Renal pelvis (tissue), 4 donors: Measurements from ENCODE around the gene RELA. TPM values are rescaled to one million over a fixed set of nuclear protein-coding genes. Genes with fewer than 3 reads are reported as not detected.
"Not testable (repeated sequence)": the region's sequence is repeated elsewhere in the genome, so short reads cannot be mapped to it uniquely, and the experiment has no call there.

Experiments
- DNase-seq: peaks from one replicate; pipeline ENCODE4 v3.0.0-alpha.2; 2013
- polyA plus RNA-seq, 3 donors: library from polyadenylated mRNA; unstranded; fragments of 120-200 nt; gene quantifications; one replicate each; pipeline ENCODE4 v1.2.1, GENCODE V29; 2013; ENCODE audit not compliant: insufficient read length in 3 of 3

Gene RELA
- polyA plus RNA-seq, 3 donors: 54.3 to 60.4 (median 60.4) TPM

DNA sequence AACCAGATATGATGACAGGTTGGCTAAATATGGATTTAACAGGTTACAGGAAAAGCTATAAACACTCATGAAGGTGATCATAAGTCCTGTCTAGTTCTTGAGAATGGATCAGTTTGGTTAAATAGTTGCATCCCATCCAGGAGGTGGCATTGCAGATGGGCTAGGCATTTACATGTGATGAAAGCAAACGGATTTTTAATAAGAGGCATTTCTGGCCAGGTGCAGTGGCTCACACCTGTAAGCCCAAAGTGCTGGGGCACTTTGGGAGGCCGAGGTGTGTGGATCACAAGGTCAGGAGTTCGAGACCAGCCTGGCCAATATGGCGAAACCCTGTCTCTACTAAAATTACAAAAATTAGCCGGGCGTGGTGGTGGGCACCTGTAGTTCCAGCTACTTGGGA lies 20.8 kb upstream of the RELA start:
- not testable (repeated sequence) for DNase-seq

DNA sequence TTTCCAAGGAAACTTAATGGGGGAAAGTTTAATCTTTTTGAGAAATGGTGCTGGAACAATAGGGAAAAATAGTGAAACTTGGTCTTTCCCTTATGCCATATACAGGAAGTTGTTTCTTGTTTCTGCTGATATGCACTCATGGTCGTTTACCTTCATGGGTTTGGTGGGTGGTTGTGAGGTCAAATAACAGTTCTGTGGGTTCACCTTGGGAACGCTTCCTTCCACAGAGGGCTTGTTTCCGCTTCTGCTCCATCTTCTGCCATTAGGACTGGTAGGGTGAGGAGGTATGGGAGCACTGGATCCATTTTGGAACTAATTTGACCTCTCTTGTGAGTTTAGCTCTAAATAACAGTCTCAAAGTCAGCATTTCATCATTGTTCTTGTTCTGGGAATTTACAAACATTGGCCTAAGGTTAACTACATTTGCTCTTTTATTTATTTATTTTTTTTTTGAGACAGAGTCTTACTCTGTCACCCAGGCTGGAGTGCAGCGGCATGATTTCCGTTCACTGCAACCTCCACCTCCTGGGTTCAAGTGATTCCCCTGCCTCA lies 17.6 kb upstream of the RELA start:
- no peak for DNase-seq

DNA sequence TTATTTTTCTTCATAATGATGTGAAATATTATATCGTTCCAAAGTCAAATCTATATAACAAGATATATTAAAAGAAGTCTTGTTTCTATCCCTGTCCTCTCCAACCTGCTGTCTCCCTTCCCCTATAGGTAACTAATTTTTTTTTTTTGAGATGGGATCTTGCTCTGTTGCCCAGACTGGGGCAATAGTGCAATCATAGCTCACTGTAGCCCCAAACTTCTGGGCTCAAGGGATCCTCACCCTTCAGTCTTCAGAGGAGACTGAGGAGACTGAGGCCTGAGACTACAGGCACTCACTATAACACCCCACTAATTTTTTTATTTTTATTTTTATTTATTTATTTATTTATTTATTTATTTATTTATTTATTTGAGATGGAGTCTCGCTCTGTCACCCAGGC lies 10.3 kb upstream of the RELA start:
- no peak for DNase-seq

DNA sequence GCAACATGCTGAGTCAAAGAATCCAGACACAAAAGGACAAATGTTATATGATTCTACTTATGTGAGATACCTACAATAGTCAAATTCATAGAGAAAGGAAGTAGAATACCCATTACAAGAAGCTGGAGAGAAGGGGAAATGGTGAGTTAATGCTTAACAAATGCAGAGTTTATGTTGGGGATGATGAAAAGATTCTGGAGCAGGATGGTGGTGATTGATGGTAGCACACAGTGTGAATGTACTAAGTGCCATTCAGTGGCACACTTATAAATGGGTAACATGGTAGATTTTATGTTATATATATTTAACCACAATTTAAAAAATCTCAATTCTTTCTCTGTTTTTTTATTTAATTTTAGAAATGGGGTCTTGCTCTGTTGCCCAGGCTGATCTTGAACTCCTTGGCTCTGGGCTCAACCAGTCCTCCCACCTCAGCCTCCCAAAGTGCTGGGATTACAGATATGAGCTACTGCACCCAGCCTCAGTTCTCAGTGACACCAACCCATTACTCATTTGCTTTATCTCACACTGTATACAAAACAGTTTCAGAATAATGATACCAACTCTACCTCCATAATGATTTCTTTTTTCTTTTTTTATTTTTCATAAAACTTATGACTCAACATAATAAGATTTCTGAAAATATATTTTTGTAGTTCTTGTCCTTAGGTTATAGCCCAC lies 9.6 kb upstream of the RELA start:
- no peak for DNase-seq

DNA sequence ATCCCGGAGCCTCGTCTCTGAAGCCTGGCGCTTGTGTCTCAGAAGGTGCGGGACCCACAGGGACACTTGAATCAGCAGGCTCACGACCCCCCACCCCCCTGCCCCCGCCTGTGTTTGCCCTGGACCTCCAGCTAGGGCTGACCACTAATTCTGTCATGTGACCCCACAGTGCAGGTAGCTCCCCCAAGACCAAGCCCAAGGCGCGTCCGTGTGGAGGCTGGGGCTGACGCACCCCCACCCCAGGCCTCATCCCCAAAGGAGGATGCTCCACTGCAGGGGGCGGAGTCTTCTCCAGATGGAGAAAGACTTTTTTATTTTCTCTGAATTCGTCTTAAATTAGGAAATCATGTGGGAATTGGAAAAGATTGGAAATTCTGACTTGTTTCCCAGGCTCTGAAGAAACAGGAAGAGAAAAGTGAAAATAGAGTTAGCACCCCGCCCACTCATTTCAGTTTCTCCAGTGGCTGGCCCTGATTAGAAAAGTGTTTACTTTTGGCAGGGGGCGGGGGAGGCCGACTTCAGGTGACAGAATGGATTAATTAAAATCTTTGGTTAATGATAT lies 1.0 kb upstream of the RELA start:
- no peak for DNase-seq

DNA sequence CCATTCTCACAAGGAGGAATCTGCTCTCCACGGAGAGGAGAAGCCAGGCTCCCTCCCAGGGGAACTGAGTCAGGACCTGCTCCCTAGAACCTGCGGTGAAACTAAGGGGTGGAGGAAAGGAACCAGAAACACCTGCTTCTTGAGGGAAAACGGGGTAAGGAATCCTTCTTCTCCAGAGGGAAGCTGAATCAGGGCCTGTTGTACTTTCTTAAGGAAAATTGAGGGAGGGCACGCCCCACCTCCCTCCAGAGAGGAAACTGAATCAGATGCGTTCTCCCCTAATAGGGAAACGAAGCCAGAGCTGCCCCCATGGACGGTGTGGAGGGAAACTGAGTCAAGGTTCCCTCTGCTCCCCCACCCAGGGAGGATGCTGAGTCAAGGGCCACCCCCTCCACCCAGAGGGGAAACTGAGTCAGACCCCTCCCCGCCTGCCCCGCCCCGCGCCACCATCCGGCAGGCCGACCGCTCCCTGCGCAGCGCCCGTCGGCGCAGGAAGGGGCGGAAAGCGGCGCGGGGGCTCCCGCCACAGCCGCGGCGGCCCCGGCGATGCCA lies 393 bp downstream of the RELA start:
- no peak for DNase-seq

DNA sequence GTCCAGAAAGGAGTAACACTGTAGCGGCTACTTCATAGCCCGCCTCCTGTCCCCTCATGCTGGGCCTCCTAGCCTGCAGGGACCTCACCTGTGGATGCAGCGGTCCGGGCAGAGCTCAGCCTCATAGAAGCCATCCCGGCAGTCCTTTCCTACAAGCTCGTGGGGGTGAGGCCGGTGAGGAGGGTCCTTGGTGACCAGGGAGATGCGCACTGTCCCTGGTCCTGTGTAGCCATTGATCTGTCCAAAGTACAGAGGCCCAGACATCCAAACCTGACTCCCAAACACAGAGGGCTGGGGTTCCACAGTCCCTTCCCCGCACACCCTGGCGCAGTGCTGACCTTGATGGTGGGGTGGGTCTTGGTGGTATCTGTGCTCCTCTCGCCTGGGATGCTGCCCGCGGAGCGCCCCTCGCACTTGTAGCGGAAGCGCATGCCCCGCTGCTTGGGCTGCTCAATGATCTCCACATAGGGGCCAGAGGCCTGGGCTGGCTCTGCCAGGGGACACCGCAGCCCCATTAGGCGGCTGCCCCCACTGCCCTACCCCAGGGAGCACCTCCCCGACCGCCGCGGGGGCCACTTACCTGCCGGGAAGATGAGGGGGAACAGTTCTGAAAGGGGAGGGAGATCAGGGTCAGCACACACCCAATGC lies 993 bp downstream of the RELA start:
- no peak for DNase-seq

DNA sequence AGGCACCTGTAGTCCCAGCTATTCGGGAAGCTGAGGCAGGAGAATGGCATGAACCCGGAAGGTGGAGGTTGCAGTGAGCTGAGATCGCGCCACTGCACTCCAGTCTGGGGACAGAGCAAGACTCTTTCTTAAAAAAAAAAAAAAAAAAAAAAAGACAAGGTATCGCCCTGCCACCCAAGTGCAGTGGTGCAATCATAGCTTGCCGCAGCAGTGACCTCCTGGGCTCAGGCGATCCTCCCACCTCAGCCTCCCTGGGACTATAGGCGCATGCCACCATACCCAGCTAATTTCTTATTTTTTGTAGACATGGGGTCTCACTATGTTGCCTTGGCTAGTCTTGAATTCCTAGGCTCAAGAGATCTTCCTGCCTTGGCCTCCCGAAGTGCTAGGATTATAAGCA lies 1.8 kb downstream of the RELA start:
- not testable (repeated sequence) for DNase-seq

DNA sequence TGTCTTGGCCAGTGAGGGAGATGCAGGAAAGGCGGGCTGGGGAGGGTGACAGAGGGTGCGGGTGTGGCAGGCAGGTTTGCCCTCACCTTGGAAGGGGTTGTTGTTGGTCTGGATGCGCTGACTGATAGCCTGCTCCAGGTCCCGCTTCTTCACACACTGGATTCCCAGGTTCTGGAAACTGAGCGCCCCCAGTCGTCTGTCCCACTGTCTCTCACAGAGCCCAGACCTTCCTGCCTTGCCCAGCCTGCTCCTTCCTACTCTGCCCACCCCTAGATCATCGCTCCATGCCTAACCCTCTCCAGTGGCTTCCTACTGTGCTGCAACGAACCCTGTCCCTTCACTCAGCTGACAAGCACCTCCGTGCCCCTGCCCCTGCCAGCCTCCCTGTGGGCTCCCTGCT lies 2.7 kb downstream of the RELA start:
- DNase-seq: no peak

DNA sequence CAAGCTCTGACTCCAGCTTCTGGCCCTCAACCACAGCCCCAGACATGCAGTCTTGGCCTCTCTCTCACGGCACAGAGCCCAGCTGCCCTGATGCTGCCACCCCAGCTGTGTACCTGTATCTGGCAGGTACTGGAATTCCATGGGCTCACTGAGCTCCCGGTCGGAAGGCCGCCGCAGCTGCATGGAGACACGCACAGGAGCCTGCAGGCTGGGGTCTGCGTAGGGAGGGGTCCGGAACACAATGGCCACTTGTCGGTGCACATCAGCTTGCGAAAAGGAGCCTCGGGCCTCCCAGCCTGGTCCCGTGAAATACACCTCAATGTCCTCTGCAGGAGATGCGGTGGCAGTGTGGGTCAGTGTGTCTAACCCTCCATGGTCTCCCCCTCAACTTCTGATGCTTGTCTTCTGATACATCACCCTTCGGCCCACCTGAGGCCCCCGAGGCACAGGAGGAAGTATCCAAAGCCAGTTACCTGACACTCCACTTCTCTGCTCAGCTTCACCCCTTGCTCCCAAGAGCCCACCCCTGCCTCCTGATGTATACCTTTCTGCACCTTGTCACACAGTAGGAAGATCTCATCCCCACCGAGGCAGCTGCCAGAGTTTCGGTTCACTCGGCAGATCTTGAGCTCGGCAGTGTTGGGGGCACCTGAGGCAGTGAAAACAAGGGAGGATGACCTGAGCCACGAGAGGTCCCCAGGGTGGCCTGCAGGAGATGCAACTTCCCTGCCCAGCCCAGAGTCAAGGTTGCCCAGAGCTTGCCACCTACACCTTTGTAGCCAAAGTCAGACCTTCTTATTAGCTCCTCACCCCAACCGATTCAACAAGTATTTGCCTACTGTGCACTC lies 4.3 kb downstream of the RELA start:
- DNase-seq: no peak

DNA sequence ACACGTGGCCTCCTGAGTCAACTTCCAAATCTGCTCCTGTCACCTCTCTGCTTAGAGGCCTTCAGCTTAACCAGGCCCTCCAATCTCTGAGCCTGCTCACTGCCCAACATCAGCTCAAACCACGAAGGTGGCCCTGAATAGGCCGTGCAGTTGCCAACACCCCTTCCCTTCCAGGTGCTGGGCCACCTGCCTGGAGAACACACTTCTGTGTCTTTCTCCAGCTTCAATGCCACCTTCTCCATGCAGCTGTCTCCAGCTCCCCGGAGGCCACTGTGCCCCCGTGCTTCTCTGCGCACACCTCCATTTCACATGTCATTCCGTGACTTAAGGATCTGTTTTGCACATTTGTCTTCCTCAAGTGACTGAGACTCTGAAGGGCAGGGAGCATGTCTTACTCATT lies 5.3 kb downstream of the RELA start:
- no peak for DNase-seq

DNA sequence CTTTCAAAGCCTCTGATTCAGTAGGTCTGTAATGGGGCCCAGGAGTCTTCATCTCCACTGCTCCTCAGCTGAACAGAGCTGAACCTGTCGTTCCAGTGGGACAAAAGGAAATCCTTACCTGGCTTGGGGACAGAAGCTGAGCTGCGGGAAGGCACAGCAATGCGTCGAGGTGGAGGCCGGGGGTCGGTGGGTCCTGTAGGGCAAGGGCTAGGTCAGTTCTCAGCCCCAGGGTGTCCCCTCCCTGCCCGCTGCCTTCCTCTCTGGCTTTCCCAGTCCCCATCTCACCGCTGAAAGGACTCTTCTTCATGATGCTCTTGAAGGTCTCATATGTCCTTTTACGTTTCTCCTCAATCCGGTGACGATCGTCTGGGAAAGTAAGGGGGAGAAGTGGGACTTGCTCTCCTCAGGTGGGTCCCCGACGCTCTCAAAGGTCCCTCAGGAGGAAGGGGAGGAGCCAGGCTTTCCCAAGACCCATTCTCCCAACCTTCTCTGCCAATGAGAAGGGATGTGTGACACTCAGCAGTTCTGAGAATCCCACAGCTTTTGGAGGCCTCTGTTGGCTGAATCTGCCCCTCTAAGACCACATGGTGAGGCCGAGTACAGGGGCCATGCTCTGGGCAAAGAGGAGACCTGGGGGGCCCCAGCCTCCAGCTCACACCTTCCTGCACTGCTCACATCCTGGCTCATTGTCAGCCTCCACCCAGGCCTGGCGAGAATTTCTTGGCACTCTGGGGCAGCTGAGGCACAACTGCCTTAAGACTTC lies 7.0 kb downstream of the RELA start:
- DNase-seq: no peak

DNA sequence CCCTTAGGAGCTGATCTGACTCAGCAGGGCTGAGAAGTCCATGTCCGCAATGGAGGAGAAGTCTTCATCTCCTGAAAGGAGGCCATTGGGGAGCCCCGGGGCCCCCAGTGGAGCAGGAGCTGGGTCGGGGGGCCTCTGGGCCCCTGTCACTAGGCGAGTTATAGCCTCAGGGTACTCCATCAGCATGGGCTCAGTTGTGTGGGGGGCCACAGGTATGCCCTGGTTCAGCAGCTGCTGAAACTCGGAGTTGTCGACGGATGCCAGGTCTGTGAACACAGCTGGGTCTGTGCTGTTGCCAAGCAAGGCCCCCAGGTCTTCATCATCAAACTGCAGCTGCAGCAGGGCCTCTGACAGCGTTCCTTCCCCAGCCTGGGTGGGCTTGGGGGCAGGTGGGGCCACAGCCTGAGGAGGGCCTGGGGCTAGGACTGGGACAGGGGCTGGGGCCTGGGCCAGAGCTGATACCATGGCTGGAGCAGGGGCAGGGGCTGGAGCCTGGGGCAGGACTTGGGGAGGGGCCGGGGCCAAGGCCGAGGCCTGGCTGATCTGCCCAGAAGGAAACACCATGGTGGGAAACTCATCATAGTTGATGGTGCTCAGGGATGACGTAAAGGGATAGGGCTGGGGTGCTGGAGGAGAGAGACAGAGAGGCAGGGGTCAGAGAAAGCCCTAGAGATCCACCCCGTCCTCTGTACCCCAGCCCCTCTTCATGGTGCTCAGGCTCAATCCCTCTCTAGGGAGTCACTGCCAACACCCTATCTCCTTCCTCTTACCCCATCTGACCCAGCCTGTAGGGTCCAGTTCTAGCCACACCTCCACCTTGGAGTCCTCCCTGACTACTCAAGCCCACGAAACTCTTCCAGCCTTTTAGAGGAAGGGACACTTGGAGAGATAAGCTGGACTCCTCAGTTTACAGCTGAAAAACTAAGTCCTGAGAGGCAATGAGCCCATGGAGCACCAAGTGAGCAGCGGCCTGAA lies 8.1 kb downstream of the RELA start:
- DNase-seq: no peak

DNA sequence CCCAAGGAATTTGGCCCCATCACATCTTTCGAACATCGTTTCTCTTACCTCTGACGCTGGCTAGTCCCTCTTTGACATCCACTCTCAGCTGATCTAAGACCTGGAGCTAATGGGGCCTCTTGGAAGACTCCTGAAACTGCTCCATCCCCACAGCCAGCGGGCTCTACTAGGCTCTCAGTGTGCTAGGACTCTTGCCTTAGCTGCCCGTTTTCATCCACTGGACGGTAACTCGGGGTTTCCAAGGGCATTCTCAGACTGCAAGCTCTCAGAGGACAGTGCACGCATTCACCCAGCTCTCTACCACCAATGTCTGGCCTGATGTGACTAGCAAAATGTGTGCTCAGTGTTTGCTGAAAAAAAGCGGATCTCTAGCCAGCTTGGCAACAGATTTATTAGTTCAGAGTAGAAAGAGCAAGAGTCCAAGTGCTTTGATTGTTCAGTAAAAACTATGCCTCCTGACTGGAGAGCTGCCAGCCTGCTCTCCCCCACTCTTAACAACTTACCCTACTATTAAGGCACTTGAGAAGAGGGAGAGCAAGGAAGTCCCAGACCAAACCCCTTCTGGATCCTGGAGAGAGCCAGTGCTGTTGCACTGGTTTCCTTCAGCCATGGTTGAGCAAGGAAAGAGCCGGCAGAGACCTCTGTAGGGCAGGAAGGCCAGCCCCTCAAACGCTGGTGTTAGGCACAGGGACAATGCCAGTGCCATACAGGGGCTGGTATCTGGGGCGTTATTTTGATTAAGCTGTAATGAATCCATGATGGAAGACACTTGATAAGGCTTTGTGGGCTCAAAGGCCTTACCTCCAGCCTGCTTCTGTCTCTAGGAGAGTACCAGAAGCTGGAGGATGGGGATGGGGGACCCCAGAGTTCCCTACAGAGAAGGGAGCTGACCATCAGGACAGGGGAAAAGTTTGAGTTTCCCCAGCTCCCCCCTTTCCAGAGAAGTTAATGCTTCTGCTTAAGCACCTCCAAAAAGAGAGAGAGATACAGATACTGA lies 9.2 kb downstream of the RELA start:
- no peak for DNase-seq

DNA sequence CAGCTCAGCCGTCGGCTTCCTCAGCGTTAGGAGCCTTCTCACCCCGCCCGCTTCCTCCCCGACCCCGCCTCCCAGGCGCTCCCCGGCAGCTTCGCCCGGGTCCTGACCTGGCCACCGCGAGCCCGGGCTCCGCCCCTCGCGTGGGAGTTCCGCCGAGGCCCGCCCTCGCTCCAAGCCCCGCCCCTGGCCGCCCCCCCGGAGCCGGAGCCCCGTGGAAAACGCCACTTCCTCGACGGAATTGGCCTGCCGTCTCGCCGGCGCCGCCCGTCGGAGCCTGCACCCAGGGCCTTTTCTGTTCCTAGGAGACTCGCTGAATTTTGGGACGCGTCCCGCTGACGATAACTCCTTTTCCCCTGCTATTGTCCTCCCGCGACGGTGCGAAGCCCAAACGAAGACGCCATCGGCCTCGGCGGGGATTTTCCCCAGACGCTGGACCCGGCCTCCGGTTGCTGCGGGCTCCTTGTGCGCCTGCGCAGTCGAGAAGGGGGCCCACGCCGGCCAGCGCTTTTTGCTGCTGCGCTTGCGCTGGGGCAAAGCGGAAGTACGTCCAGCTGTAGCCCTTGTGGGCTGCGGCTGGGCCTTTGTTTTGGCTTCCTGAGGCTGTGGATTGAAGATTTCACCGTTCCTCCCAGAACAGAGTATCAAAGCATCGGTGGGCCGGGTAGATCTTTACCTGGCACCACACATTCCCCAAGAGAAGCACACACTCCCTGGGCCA lies 10.0 kb downstream of the RELA start:
- DNase-seq: peak; percentile 93

DNA sequence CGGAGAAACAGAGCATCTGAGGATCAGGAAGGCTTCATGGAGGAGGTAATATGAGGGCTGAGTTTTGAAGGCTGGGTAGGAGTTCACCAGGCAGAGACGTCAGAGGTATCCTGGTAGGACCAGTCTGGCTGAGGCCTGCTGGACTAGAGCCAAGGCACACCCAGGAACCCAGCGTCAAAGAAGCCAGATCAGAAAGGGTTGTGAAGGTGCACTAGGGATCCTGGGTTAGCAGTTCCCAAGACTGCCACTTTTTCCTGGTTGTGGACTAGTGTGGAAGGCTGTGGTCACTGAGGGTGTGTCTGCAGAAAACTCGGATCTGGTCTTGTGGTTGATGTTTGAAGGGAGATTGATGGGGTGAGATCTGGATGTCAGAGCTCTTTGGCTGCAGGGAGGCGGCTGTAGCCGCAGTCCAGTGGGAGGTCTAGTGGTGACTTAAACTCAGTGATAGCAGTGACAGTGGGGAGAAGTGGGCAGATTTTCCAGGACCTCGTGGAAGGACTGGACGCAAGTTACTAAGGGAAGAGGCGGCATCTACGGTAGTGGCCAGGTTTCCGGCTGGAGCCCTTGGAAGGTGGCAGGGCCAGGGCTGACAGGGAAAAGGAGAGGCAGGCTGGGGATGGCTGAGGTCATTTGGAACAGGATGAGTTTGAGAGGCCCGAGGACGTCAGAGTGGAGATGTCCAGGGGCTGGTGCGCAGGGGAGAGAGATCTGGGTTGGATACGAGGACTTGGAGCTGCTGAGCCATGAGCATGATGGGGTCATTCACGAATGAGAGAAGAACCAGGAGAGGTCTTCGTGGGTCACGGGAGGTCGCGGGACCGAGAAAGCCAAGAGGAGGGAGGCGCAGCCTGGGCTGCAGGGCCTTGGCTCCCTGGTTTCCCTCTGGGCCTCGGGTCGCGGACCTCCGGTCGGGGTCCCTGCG lies 10.9 kb downstream of the RELA start:
- DNase-seq: no peak

DNA sequence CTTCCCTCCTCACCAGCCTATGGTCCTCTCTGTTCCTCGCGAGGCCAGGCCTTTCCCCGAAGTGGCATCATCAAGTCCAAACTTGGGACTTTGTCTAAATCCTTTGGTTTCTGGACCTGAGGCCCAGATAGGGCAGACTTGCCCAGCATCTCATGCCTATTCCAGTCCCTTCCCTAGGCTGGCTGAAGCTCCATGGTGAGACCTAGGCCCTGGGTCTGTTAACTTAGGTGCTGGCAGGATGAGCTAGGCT lies 11.5 kb downstream of the RELA start:
- no peak for DNase-seq
